GM23338 (cell line): Measurements from ENCODE around the gene PRKACA. TPM values are rescaled to one million over a fixed set of nuclear protein-coding genes. Genes with fewer than 3 reads are reported as not detected.

Experiments
- ATAC-seq: fragments of 200-7000 bp; cut with Tn5 transposase; 3 replicates; pipeline ENCODE4 v1.9.1; 2020
- DNase-seq: peaks from one replicate; pipeline ENCODE4 v3.0.0-alpha.2; 2015; ENCODE audit warnings: low spot score
- H2AFZ ChIP-seq: fragments of 200-600 bp; sonication (generic); 2 replicates; pipeline ENCODE4 v1.8.0; 2016; ENCODE audit warnings: antibody characterized with exemption, mild to moderate bottlenecking, moderate library complexity
- H3F3A ChIP-seq: fragments of 200-600 bp; sonication (generic); replicated peaks from 2 replicates; pipeline ENCODE4 v1.8.0; 2017; ENCODE audit warnings: antibody characterized with exemption, mixed run types, low read depth
- H3K27ac ChIP-seq: fragments of 200-600 bp; sonication (generic); 2 replicates; pipeline ENCODE4 v1.6.1; 2016; ENCODE audit warnings: low read depth
- H3K27me3 ChIP-seq: fragments of 200-600 bp; sonication (generic); 2 replicates; pipeline ENCODE4 v1.8.0; 2016; ENCODE audit warnings: mild to moderate bottlenecking, mixed run types, moderate library complexity; ENCODE audit not compliant: insufficient read depth
- H3K36me3 ChIP-seq: fragments of 200-600 bp; sonication (generic); 2 replicates; pipeline ENCODE4 v1.8.0; 2016; ENCODE audit warnings: mild to moderate bottlenecking; ENCODE audit not compliant: insufficient read depth
- H3K4me1 ChIP-seq: fragments of 200-600 bp; sonication (generic); 2 replicates; pipeline ENCODE4 v1.8.0; 2016; ENCODE audit warnings: mild to moderate bottlenecking, moderate library complexity; ENCODE audit not compliant: insufficient read depth
- H3K4me2 ChIP-seq: fragments of 200-600 bp; sonication (generic); 2 replicates; pipeline ENCODE4 v1.7.1; 2017; ENCODE audit warnings: mixed run types
- H3K4me3 ChIP-seq: fragments of 200-600 bp; sonication (generic); 2 replicates; pipeline ENCODE4 v1.6.1; 2016; ENCODE audit warnings: mixed run types
- H3K79me2 ChIP-seq: fragments of 200-600 bp; sonication (generic); replicated peaks from 2 replicates; pipeline ENCODE4 v1.8.0; 2017; ENCODE audit warnings: mild to moderate bottlenecking; ENCODE audit not compliant: insufficient read depth
- H3K9me2 ChIP-seq: fragments of 200-600 bp; sonication (generic); 2 replicates; pipeline ENCODE4 v1.8.0; 2017; ENCODE audit not compliant: insufficient read depth
- H4K20me1 ChIP-seq: fragments of 200-600 bp; sonication (generic); replicated peaks from 2 replicates; pipeline ENCODE4 v1.8.0; 2017; ENCODE audit warnings: mild to moderate bottlenecking; ENCODE audit not compliant: insufficient read depth
- H3K27ac Mint-ChIP-seq: 2 replicates; pipeline ENCODE4 v1.8.0; 2020; ENCODE audit warnings: inconsistent platforms, mild to moderate bottlenecking, moderate library complexity, mixed read lengths
- H3K27me3 Mint-ChIP-seq: 3 replicates; pipeline ENCODE4 v1.8.0; 2022; ENCODE audit warnings: low read depth, mild to moderate bottlenecking, moderate library complexity, mixed read lengths, inconsistent platforms; ENCODE audit not compliant: insufficient read depth, poor library complexity
- H3K36me3 Mint-ChIP-seq: 3 replicates; pipeline ENCODE4 v1.8.0; 2021; ENCODE audit warnings: low read depth, mild to moderate bottlenecking, inconsistent platforms, moderate library complexity, mixed read lengths
- H3K4me1 Mint-ChIP-seq: 3 replicates; pipeline ENCODE4 v1.8.0; 2020; ENCODE audit warnings: mild to moderate bottlenecking, inconsistent platforms, mixed read lengths
- H3K4me3 Mint-ChIP-seq: 3 replicates; pipeline ENCODE4 v1.8.0; 2021; ENCODE audit warnings: moderate library complexity, mild to moderate bottlenecking, inconsistent platforms, mixed read lengths
- H3K9me3 Mint-ChIP-seq: 3 replicates; pipeline ENCODE4 v1.8.0; 2020; ENCODE audit warnings: moderate library complexity, mild to moderate bottlenecking, inconsistent platforms, mixed read lengths
- CREB1 ChIP-seq: fragments of 250-450 bp; sonication (Bioruptor Pico); IDR thresholded peaks from 2 replicates; pipeline ENCODE4 v1.5.0; 2020; ENCODE audit warnings: low read depth, mild to moderate bottlenecking, moderate library complexity
- EZH2 ChIP-seq: fragments of 200-600 bp; sonication (generic); IDR thresholded peaks from one replicate; pipeline ENCODE4 v1.8.0; 2017; ENCODE audit warnings: antibody characterized with exemption, mild to moderate bottlenecking, low read depth; ENCODE audit not compliant: unreplicated experiment
- EZH2phosphoT487 ChIP-seq: fragments of 200-600 bp; sonication (generic); IDR thresholded peaks from one replicate; pipeline ENCODE4 v1.8.1; 2018; ENCODE audit warnings: antibody characterized with exemption; ENCODE audit not compliant: unreplicated experiment
- JUNB ChIP-seq: IDR thresholded peaks from one replicate; pipeline ENCODE4 v1.6.1; 2016; ENCODE audit warnings: antibody characterized with exemption; ENCODE audit not compliant: unreplicated experiment
- NANOG ChIP-seq: IDR thresholded peaks from 2 replicates; pipeline ENCODE4 v1.6.1; 2016; ENCODE audit warnings: antibody characterized with exemption, borderline replicate concordance
- POLR2AphosphoS5 ChIP-seq: IDR thresholded peaks from 2 replicates; pipeline ENCODE4 v1.6.1; 2016; ENCODE audit warnings: antibody characterized with exemption, low read depth
- STAT1 ChIP-seq: IDR thresholded peaks from one replicate; pipeline ENCODE4 v1.6.1; 2016; ENCODE audit warnings: antibody characterized with exemption; ENCODE audit not compliant: unreplicated experiment
- ZNF114 ChIP-seq: fragments of 250-450 bp; sonication (Bioruptor Pico); IDR thresholded peaks from 2 replicates; pipeline ENCODE4 v1.5.0; 2020; ENCODE audit warnings: mild to moderate bottlenecking, moderate library complexity
- ZNF331 ChIP-seq: fragments of 250-450 bp; sonication (Bioruptor Pico); IDR thresholded peaks from 2 replicates; pipeline ENCODE4 v1.5.0; 2020; ENCODE audit warnings: low read depth, mild to moderate bottlenecking, moderate library complexity
- polyA plus RNA-seq: library from polyadenylated mRNA; unstranded; fragments of >200 nt; fragmentation: Nextera tagmentation; extraction: Ambion mirVana; gene quantifications from 2 replicates; pipeline ENCODE4 v1.2.1, GENCODE V29; 2016
- total RNA-seq: library from RNA; depleted of rRNA; stranded (reverse); fragments of >200 nt; shearing (Covaris generic); gene quantifications from 2 replicates; pipeline ENCODE4 v1.2.3, GENCODE V29; 2014
- TF ChIP-seq, protein P1 (sequence below): IDR thresholded peaks from one replicate; pipeline ENCODE4 v1.6.1; 2018; ENCODE audit warnings: antibody characterized with exemption; ENCODE audit not compliant: unreplicated experiment
- TF ChIP-seq, protein P2 (sequence below): IDR thresholded peaks from 2 replicates; pipeline ENCODE4 v1.6.1; 2016; ENCODE audit warnings: antibody characterized with exemption
- TF ChIP-seq, protein P3 (sequence below): fragments of 250-450 bp; sonication (Bioruptor Pico); IDR thresholded peaks from 2 replicates; pipeline ENCODE4 v1.5.0; 2020; ENCODE audit warnings: mild to moderate bottlenecking, moderate library complexity
- TF ChIP-seq, protein P4 (sequence below), 2 experiments: fragments of 200-600 bp in 1 of 2; sonication (generic) in 1 of 2; conservative IDR thresholded peaks; 2 replicates each; pipeline versions ENCODE4 v1.5.1 to v1.6.1; 2016 to 2017; ENCODE audit warnings: antibody characterized with exemption in 2 of 2, low read depth in 2 of 2, mild to moderate bottlenecking in 2 of 2, moderate library complexity in 1 of 2

PRKACA gene
- total and polyA plus RNA-seq, 2 experiments from 2014 or later: 13.0 to 31.3 TPM

DNA sequence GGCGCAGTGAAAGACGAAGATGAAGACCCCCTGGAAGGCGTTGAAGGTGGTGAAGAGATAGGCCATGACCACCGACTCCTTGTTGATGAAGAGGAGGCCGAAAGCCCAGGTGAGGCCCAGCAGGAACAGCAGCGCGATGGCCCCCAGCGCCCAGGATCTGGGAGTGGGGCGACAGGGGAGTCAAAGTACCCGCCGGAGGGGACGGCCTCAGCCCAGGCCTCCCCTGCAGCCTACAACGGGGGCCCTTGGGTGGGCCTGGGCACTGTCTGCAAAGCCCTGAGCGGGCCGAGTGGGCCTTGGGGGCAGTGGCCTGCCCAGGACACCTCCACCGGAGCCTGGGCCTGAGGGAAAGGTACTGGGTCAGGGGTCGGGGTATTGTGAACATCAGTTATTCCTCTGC lies 37.8 kb upstream of the PRKACA start:
- H3K9me3 Mint-ChIP-seq: no peaks in the 10 kb centered on the region
- DNase-seq (no peak), ATAC-seq (no peak)
- H3K27me3 Mint-ChIP-seq: peaks cover 7% of the 10 kb centered on the region
- H3K27ac Mint-ChIP-seq: no peak overlapping the region
- H3K27me3 ChIP-seq: no peaks in the 10 kb centered on the region
- peaks cover 3% of the 10 kb centered on the region; the same call in 1 of the 3 replicates for H3K4me1 Mint-ChIP-seq
- no peak overlapping the region for H3K27ac ChIP-seq
- no peak overlapping the region for H3K4me3 Mint-ChIP-seq
- peaks cover 8% of the 10 kb centered on the region; the same call in 1 of the 2 replicates for H3K36me3 ChIP-seq
- no peaks in the 10 kb centered on the region for H3K4me1 ChIP-seq
- TF ChIP-seq EZH2phosphoT487 (no peak), POLR2AphosphoS5 (no peak), ZNF331 (no peak), STAT1 (no peak), ZNF114 (no peak), EZH2 (no peak), JUNB (no peak), NANOG (no peak), CREB1 (CRISPR knock-in tag) (no peak)
- TF ChIP-seq, protein P1, sequence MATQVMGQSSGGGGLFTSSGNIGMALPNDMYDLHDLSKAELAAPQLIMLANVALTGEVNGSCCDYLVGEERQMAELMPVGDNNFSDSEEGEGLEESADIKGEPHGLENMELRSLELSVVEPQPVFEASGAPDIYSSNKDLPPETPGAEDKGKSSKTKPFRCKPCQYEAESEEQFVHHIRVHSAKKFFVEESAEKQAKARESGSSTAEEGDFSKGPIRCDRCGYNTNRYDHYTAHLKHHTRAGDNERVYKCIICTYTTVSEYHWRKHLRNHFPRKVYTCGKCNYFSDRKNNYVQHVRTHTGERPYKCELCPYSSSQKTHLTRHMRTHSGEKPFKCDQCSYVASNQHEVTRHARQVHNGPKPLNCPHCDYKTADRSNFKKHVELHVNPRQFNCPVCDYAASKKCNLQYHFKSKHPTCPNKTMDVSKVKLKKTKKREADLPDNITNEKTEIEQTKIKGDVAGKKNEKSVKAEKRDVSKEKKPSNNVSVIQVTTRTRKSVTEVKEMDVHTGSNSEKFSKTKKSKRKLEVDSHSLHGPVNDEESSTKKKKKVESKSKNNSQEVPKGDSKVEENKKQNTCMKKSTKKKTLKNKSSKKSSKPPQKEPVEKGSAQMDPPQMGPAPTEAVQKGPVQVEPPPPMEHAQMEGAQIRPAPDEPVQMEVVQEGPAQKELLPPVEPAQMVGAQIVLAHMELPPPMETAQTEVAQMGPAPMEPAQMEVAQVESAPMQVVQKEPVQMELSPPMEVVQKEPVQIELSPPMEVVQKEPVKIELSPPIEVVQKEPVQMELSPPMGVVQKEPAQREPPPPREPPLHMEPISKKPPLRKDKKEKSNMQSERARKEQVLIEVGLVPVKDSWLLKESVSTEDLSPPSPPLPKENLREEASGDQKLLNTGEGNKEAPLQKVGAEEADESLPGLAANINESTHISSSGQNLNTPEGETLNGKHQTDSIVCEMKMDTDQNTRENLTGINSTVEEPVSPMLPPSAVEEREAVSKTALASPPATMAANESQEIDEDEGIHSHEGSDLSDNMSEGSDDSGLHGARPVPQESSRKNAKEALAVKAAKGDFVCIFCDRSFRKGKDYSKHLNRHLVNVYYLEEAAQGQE: no peak
- TF ChIP-seq, protein P2, sequence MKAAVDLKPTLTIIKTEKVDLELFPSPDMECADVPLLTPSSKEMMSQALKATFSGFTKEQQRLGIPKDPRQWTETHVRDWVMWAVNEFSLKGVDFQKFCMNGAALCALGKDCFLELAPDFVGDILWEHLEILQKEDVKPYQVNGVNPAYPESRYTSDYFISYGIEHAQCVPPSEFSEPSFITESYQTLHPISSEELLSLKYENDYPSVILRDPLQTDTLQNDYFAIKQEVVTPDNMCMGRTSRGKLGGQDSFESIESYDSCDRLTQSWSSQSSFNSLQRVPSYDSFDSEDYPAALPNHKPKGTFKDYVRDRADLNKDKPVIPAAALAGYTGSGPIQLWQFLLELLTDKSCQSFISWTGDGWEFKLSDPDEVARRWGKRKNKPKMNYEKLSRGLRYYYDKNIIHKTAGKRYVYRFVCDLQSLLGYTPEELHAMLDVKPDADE: no peak
- TF ChIP-seq, protein P3, sequence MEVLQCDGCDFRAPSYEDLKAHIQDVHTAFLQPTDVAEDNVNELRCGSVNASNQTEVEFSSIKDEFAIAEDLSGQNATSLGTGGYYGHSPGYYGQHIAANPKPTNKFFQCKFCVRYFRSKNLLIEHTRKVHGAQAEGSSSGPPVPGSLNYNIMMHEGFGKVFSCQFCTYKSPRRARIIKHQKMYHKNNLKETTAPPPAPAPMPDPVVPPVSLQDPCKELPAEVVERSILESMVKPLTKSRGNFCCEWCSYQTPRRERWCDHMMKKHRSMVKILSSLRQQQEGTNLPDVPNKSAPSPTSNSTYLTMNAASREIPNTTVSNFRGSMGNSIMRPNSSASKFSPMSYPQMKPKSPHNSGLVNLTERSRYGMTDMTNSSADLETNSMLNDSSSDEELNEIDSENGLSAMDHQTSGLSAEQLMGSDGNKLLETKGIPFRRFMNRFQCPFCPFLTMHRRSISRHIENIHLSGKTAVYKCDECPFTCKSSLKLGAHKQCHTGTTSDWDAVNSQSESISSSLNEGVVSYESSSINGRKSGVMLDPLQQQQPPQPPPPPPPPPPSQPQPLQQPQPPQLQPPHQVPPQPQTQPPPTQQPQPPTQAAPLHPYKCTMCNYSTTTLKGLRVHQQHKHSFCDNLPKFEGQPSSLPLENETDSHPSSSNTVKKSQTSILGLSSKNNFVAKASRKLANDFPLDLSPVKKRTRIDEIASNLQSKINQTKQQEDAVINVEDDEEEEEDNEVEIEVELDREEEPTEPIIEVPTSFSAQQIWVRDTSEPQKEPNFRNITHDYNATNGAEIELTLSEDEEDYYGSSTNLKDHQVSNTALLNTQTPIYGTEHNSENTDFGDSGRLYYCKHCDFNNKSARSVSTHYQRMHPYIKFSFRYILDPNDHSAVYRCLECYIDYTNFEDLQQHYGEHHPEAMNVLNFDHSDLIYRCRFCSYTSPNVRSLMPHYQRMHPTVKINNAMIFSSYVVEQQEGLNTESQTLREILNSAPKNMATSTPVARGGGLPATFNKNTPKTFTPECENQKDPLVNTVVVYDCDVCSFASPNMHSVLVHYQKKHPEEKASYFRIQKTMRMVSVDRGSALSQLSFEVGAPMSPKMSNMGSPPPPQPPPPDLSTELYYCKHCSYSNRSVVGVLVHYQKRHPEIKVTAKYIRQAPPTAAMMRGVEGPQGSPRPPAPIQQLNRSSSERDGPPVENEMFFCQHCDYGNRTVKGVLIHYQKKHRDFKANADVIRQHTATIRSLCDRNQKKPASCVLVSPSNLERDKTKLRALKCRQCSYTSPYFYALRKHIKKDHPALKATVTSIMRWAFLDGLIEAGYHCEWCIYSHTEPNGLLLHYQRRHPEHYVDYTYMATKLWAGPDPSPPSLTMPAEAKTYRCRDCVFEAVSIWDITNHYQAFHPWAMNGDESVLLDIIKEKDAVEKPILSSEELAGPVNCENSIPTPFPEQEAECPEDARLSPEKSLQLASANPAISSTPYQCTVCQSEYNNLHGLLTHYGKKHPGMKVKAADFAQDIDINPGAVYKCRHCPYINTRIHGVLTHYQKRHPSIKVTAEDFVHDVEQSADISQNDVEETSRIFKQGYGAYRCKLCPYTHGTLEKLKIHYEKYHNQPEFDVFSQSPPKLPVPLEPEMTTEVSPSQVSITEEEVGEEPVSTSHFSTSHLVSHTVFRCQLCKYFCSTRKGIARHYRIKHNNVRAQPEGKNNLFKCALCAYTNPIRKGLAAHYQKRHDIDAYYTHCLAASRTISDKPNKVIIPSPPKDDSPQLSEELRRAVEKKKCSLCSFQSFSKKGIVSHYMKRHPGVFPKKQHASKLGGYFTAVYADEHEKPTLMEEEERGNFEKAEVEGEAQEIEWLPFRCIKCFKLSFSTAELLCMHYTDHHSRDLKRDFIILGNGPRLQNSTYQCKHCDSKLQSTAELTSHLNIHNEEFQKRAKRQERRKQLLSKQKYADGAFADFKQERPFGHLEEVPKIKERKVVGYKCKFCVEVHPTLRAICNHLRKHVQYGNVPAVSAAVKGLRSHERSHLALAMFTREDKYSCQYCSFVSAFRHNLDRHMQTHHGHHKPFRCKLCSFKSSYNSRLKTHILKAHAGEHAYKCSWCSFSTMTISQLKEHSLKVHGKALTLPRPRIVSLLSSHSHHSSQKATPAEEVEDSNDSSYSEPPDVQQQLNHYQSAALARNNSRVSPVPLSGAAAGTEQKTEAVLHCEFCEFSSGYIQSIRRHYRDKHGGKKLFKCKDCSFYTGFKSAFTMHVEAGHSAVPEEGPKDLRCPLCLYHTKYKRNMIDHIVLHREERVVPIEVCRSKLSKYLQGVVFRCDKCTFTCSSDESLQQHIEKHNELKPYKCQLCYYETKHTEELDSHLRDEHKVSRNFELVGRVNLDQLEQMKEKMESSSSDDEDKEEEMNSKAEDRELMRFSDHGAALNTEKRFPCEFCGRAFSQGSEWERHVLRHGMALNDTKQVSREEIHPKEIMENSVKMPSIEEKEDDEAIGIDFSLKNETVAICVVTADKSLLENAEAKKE (CRISPR knock-in tag): no peak
- TF ChIP-seq, protein P4, sequence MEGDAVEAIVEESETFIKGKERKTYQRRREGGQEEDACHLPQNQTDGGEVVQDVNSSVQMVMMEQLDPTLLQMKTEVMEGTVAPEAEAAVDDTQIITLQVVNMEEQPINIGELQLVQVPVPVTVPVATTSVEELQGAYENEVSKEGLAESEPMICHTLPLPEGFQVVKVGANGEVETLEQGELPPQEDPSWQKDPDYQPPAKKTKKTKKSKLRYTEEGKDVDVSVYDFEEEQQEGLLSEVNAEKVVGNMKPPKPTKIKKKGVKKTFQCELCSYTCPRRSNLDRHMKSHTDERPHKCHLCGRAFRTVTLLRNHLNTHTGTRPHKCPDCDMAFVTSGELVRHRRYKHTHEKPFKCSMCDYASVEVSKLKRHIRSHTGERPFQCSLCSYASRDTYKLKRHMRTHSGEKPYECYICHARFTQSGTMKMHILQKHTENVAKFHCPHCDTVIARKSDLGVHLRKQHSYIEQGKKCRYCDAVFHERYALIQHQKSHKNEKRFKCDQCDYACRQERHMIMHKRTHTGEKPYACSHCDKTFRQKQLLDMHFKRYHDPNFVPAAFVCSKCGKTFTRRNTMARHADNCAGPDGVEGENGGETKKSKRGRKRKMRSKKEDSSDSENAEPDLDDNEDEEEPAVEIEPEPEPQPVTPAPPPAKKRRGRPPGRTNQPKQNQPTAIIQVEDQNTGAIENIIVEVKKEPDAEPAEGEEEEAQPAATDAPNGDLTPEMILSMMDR (conservative IDR thresholded peaks at IDR 0.05; ENCODE audit: low read depth in 2 of 2): no peak
- no peaks in the 10 kb centered on the region; the same call in 1 of the 2 replicates for H4K20me1 ChIP-seq
- no peaks in the 10 kb centered on the region for H3K9me2 ChIP-seq
- no peak overlapping the region for H3K4me2 ChIP-seq
- H3F3A ChIP-seq: peaks cover 7% of the 10 kb centered on the region; the same call in 1 of the 2 replicates
- H3K79me2 ChIP-seq: no peaks in the 10 kb centered on the region
- no peak overlapping the region for H2AFZ ChIP-seq
- no peak overlapping the region for H3K4me3 ChIP-seq
- H3K36me3 Mint-ChIP-seq: peaks cover 68% of the 10 kb centered on the region
